Inflammatory macrophage (primary cell): ENCODE measurements around the gene ICE1.
"Not testable (repeated sequence)": the region's sequence is repeated elsewhere in the genome, so short reads cannot be mapped to it uniquely, and the experiment has no call there.

ENCODE experiments used
- DNase-seq, 2 donors: peaks; one replicate each; pipeline ENCODE4 v3.0.0-alpha.2; 2020 to 2022
- total RNA-seq, 18 experiments: gene quantifications; one replicate each; lab custom pipeline; 2026; ENCODE audit warnings: mixed read lengths in 6 of 18, inconsistent platforms in 2 of 18; lab: John Stamatoyannopoulos, UW

Gene ICE1
- 56.2 to 97.9 (median 72.6) reads per million in 18 experiments for total RNA-seq

GRCh38 chr5:5421961-5422818, at the start of gene ICE1:
Gene ICE1 (plus strand): TSS chr5:5422677. CDS start chr5:5422916, 239 bp downstream.
- peak; percentile 97 to 98 for DNase-seq

GRCh38 chr5:5372930-5373329, 49.5 kb upstream of the ICE1 start:
- DNase-seq, result no peak

DNA sequence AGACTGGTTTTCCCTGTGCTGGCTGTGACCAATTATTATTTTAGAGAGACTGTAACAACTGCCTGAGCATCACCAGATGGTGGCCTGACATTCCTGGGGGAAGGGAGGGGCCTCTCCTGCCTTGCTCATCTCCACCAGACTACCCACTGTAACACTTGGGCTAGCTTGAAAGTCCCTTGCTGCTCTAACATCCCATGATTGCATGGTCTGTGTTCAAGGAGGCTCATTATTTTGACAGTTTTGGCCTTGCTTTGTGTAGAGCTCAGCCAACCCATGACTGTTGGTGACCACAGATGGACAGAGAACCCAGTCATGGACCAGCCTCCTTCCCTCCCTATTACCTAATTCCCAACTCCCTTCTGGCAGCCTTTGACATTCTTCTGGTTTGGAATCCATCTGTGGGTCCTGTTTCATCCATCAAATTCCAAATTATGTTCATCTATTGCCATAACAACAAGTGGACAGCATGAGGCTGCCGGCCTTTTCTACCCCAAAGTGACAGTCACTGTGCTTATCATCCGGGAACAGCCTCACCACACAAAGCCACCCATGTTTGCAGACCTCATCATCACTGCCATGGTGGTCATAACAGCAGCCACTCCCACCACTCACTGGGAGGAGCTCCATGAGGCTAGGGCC, 49.0 kb upstream of the ICE1 start:
- no peak for DNase-seq

DNA sequence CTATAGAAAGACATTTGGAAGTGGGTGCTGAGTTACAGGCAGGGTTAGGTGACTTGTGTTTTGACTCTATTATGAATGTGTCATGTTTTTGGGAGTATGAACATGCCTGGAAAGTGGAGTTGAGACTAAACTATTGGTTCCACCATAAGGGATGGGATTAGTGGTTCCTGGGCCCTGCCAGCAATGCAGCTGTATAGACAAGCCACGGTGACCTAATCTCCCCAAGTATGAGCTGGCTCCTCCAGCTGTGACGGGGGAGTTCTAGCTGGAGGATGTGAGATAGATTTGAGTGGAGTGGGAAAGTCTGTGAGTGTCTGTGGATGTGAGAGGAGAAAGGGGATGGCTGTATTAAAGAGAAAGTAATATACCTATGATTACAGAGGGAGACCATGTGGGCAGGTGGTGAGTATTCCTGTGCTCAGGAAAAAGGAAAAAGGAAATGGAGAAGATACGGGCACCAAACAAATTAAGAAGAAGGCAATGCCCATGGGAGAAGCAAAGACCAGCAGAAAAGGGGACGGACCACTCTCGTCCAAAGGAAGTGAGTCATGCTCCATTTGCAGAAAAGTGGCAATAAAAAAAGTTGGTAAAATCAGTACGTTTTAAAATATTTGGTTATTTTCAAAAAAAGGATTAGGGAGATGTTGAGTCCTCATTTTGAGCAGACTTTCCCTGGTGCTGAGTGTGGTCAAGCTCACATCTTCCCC, 48.3 kb upstream of the ICE1 start:
- no peak for DNase-seq

DNA sequence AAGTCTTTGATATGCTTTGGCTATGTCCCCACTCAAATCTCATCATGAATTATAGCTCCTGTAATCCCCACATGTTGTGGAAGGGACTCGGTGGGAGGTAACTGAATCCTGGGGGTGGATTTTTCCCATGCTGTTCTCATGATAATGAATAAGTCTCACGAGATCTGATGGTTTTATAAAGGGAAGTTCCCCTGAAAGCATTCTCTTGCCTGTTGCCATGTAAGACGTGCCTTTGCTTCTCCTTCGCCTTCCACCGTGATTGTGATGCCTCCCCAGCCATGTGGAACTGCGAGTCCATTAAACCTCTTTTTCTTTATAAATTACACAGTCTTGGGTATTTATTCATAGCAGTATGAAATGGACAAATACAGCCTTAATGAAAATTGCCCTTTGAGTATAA, 44.7 kb upstream of the ICE1 start:
- DNase-seq, result no peak

- no peak for DNase-seq
Measured at GRCh38 chr5:5378531-5378930, 43.9 kb upstream of the ICE1 start.

GRCh38 chr5:5380298-5380697, 42.2 kb upstream of the ICE1 start:
- no peak for DNase-seq

GRCh38 chr5:5381310-5381913, 41.1 kb upstream of the ICE1 start:
- DNase-seq, result no peak

DNA sequence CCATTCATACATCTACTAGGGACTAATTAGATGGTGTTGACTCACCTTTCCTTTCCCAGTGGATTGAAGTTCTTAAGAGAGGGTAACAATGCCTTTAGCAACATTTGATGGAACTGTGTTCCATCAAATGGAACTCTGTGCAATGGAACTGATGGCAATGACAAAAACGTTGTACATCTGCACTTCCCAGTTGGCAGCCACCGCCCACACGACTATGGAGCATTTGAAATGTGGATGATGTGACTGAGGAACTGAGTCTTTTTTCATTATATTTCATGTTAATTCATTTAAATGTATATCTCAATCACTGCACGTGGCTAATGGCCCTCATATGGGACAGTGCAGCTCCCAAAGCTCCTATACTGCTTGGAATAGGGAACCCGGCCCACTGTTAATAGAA, 39.0 kb upstream of the ICE1 start:
- DNase-seq, result no peak

DNA sequence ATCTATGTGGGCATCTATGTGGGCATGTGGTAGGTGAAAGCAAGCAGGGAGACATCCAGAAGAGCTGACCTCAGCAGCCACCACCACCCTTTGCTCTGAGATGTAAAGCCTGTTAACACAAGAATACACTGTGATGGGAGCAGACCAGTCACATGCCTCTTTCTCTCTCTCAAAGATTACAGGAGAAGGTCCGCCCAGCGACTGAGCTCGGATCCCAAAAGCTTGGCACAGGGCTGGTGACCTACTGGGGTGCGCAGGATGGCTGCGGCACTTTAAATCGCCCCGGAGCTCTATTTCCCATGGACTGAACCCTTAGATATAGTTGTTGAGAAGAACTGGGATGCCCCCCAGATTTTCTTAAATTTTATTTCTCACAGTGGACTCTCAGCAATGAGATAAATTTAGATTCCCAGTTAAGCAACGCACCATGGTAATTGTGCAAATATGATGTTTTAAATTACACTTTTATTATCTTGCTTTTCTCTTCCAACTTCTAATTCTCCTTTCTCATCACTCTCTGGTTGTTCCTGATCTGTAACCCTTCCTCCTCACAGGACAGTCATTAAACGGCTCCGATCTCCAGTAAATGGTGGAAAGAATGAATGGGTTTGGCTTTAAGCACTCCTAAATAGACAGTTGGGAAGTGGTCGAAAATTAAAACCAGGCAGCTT, 37.7 kb upstream of the ICE1 start:
- no peak for DNase-seq

- no peak for DNase-seq
Measured at GRCh38 chr5:5385331-5385662, 37.2 kb upstream of the ICE1 start.

- DNase-seq, result no peak
Measured at GRCh38 chr5:5386329-5386728, 36.1 kb upstream of the ICE1 start.

DNA sequence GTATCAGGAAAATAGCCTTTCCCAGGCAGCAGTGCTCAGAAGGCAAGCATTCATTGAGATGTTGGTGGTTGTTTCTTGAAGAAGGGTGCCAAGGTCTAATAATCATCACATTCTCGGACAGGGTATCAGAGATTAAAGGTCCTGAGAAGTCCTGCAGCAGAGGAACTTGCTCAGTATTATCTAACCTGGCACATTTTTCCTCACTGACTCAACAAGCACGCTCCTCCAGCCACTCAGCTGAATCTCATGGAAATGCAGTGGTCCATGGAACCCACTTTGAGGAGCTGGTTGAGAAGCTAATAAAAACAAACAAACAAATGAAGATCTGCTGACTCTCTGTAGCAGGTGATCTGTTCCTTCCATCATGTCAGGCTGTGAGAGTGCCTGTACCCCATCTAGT, 35.3 kb upstream of the ICE1 start:
- no peak for DNase-seq

- no peak for DNase-seq
Measured at GRCh38 chr5:5387777-5388176, 34.7 kb upstream of the ICE1 start.

DNA sequence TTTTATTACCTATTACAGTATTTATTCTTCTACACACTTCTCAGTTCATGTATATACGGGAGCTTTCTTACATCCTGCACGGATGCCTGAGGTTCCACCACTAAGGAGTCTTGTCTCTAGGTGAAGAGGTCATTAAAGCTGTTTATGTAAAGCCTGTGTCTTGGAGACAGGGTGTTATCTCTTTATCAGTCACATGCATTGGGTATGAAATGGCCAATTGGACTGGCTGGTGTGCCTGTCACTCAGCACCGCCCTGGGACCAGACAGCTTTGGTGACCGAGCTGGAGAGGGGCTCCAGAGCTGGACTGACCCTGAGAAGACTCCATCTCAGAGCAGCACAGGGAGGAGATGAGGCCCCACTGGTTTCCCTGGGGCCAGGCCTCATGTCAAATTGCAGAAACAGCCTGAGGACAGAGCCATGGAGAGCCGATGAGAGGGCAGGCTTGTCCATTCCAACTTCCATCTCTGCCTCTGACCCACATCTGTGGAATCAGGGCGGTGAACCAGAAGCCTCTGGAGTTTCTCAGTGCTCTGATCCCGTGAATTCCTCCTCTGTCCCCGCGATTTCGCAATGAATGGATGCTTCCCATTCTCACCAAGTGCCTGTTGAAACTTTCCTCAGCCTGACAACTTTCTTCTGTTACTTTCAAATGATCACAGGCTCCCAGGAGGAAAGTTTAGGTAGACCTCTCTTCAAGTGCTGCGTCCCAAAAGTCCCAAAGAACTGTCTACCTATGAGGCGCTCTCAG, 32.2 kb upstream of the ICE1 start:
- not testable (repeated sequence) for DNase-seq

GRCh38 chr5:5392504-5392903, 30.0 kb upstream of the ICE1 start:
- DNase-seq, result not testable (repeated sequence)

DNA sequence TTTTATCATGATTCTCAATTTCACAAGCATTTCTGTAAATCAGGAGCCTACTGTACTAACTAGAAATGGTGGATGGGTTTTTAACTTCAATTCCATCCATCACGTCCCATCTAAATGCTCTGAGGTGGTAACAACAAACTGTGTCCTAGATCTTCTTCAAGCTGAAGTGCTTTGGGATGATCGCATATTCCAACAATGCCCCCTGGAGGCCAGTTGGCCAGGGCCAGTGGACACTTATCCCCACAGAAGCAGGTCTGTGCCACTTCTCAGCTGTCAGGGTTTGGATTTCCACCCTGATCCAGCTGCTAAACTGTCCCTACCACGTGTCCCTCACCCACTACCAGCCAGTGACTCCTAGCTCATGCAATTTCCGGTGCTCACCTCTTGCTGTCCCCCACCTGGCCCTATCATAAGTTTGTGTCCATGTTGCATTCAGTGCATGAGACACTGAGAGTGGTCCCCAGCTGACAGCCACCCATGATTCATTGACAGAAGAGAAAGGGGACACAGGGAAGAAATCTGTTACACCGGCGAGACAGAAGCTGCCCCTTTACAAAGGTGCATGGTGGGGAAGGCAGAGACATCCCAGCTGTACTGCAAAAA, 28.0 kb upstream of the ICE1 start:
- not testable (repeated sequence) for DNase-seq

DNA sequence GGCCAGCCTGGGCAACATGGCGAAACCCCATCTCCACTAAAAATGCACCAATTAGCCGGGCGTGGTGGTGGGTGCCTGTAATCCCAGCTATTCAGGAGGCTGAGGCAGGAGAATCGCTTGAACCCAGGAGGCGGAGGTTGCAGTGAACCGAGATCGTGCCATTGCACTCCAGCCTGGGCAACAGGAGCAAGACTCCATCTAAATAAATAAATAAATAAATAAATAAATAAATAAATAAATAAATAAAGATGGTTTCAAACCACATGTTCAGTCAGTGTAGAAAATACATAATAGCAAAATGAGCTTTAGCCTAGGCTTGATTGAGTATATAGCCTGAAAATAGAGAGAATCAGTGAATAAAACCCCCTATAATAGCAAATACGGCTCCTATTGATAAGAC, 27.4 kb upstream of the ICE1 start:
- DNase-seq, result not testable (repeated sequence)

- no peak for DNase-seq
Measured at GRCh38 chr5:5398071-5398470, 24.4 kb upstream of the ICE1 start.

GRCh38 chr5:5401095-5401494, 21.4 kb upstream of the ICE1 start:
- no peak for DNase-seq

- DNase-seq, result no peak
Measured at GRCh38 chr5:5403741-5404140, 18.7 kb upstream of the ICE1 start.
